ENCODE data around the gene SMTN.
"Not testable (repeated sequence)": the region's sequence is repeated elsewhere in the genome, so short reads cannot be mapped to it uniquely, and the experiment has no call there.

Gene SMTN

DNA sequence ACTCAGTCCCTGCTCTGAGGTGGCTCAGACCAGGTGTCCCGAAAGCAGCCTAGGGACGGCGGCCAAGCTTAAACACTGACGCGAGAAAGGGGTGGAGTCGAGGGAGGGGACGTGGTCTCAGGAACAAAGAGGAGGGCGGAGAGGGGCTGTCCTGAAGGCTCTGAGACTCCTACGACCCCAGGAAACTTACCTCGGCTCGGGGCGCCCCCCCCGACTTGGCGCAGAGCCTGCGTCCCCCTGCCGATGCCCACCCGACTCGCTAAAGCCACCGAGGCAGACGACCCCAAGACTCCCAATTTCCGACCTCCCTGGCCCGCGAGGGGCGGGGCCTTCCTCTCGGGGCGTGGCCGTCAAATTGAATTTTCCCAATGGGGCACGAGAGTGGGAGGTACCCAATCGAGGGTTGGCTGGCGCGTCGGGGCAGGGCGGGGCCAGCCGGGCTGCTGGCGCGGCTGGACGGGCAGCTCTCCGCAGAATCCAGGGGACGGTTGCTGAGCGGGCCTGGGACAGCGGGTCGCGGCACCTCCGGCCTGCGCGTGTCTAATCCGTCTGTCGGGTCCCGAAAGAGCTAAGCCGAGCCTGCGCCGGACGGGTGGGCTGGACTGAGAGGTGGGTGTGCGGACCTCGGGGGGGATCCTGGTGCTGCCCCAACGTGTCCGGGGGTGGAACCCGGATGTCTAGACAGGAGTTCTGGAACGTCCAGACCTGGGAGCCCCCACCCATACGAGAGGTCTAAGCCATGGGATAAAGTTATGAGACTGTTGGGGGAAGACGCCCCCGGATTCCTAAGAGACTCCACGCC lies at the start of gene SMTN:
TSS of gene SMTN (plus strand) at position 471 of the 802 bp plus-strand sequence. CDS start 1,941 bp downstream, outside the sequence.
- DNase-seq, result peak; percentile 91

DNA sequence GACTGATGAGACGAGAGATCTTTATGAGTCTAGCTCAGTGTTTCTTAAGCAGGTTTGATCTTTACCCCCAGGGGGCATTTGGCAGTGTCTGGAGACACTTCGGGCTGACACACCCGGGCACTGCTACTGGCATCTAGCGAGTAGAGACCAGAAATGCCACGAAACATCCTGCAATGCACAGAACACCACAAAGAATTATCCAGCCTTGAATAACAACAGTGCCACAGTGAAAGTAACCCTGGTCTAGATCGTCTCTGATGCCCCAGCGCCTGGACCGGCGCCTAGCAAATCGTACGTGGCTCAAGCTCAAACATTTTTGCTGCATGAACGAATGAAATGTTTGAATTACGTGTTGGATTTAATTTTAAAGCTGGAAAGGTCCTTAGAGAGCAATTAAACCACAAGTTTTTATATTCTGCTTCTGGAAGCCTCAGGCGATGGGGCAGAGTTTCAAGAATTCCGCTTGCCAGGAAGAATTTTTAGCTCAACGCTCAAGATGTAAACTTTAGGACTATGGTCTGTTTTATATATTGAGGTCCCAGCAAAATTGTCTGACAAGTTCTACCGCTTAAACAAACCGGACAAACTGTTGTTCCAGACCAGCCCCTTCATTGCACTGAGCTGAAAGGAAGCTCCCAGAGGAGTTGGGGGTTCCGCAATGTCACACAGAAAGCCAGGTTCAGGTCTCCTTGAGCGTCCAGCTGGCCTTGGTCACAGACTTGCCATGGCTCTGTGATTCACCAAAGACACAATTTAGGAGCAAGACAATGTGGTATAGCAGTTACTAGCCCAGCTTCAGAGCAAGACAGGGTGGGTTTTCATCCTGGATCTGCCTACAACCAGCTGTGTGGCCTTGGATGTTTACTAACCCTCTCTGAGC lies 44.2 kb upstream of the SMTN start:
- DNase-seq, result no peak

DNA sequence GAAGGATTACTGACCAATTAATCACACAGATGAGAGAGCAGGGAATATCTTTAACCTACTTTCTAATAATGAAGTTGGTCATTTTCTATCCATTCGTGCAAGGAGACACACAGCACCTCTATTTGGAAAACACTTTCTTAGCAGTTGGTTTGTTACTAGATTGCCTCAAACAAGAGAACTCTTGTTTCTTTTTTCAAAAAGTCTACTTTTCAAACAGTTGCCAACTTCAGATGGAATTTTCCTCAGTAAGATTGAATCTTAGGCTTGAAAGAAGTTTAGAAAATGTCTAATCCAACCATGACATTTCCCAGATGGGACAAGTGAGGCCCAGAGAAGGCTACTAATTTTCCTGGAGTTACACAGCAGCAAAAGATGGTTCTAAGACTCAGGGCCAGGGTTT lies 42.4 kb upstream of the SMTN start:
- DNase-seq, result no peak

DNA sequence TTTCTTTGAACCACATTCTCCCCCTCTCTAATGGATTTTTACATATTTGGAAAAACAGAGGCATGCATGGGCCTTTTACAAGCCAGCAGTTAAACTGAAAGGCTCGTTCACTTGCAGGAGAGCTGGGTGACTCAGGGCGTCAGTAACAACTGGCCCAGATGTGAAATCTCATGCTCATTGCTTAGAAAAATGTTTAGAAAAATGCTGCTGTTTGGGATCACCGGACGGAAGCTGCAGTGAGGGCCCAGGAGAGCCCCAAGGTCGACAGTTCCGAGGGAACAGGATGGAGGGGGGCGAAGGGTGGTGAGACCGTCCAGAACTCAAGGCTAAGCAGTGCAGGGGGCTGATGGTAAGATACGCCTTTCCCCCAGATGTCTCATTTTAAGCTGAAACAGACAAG lies 41.7 kb upstream of the SMTN start:
- DNase-seq, result no peak

DNA sequence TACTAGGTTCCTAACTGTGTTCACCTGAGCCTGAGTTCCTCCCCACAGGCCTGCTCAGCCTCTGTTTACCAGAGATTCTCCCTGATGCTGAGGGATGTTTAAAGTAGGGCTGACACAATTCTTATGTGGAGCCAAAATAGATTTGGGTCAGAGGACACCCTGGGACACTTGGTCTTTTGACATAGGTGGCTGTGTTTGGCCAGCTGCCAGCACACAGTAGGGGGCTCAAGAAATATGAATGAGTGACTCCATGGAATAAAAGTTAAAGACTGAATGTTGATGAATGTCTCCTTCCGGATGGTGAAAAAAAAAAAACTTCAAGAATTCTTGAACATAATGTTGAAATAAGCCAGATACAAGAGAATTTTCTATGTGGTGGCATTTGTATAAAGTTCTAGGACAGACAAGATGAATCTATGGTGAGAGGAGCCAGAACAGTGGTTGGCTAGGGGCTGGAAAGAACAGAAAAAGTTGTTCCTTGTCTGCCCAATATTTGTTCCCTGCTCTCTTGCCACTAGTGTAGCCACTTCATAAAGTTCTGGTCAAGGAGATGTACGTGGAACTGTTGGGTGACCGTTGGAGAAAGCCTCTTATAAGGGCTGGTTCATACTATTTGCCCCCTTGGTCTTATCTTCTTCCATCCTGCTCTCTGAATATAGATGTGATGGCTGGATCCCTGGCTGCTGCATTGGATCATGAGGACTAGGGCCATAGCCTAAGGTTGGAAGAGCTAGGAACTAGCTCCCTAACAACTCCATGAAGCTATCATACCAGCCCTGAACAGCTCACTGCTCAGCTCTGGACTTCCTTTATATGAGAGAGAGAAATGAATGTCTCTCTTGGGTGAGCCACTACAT lies 40.3 kb upstream of the SMTN start:
- DNase-seq, result no peak

DNA sequence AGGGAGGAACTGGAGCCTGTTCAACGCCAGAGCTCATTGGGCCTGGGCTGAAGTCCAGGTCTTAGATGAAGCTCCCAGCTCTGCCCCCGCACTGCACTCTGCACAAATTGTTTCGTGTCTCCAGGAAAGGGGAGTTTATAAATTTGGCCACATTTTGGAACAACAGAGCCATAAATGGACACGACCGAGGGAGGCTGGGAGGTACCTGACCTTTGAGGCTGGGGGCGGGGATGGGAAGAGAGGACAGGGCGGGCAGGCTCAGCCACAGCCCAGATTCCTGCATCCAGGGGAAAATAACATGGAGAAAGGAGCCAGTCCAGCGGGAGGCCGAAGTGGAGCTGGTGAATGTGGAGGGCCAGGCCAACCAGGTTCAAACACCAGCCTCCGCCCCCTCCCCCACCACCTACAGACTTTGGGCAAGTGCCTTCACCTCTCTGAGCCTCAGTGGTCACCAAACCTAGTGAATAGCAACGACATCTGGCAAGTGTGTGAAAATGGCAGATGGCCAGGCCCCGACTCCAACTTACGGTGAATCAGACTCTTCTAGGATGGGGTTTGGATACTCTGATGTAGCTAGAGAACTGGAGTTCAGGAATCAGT lies 36.8 kb upstream of the SMTN start:
- DNase-seq, result no peak

DNA sequence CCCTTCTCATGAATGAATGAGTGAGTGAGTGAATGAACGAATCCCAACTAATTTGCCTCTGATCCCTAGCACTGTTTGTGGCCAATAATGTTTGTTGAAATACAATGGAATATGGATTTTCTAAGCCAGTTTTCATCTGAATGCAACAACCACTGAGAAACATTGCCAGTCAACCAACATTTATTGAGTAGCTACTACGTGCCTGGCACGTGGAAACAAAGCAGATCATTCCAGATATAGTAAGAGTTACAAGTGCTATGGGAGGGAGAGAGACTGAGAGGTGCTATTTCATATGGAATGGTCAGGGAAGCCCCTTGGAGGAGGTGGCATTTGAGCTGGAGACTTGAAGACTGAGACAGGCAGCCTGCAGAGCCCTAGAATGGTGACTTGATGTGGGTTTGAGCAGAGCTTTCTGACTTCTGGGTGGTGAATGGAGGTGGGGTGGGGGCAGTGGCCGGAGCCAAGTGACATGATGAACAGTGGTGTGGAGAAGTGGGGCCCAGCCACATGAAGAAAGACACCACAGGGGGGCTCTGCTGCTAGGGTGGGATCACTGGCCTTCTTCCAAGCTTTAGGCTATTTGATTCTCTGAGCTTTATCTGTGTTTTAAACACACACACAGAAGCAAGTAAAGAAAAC lies 35.1 kb upstream of the SMTN start:
- no peak for DNase-seq

DNA sequence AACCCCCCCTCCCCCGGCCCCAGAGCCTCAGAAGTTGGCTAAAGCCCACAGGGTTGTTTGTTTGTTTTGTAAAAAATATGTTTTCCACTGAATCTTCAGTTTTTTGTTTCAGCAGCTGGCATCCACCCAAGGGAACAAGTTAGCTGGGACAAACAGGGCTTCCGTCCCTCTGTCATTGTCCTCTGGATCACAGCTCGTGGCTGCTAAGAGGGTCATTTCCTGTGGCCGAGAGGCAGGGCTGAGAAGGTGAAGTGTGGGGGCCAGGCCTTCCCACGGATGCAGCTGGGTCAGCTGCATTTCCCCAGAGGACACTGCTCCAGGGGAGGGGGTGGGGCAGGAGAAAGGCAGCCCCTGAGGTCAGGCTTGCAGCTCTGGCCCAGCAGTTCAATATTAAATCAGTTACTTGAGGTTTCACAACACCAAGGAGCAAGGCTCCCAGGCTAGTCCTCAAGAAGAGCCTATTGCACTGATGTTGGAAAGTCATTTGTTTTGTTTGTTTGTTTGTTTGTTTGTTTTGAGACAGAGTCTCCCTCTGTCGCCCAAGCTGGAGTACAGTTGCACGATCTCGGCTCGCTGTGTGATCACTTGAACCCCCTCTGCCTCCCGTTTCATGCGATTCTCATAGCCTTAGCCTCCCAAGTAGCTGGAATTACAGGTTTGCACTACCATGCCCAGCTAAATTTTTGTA lies 34.4 kb upstream of the SMTN start:
- no peak for DNase-seq

DNA sequence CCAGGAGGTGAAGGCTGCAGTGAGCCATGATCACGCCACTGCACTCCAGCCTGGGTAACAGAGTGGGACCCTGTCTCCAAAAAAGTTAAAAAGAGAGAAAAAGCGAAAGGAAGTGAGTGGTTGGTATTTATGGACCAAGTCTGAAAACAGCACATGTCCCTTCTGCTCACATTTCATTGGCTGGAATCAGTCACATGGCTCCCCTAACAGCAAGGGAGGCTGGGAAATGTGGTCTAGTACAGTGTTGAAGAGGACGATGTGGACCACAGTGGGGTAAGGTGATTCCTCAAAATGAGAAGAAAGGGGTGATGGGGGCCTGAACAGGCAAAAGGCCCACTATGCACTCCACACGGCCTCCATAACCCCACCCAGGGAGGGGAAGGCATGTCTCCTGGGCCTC lies 32.5 kb upstream of the SMTN start:
- DNase-seq, result no peak

DNA sequence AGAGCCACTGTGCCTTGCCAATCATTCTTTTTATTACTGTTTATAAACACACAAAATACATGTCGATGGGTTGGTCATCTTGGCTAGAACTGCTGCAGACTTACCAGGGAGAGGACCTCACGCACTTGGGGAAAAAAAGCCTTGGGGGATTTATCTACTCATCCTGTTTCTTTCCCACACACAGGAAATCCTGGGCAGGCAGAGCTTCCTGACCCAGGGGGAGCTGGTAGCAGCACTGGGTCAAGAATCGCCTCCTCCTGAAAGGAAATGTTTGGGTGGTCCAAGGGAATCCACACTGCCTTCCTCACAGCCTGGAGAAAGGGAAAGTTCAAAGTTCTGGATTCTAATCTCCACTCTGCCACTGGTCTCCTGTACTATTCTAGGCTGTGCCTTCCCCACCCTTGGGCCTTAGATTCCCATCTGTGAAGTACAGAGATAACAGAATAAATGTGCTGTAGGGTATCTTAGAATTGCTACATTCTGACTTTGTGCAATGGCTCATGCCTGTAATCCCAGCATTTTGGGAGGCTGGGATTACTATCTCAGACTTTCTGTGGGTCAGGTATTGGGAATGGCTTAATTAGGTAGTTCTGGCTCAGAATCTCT lies 31.2 kb upstream of the SMTN start:
- DNase-seq, result no peak

DNA sequence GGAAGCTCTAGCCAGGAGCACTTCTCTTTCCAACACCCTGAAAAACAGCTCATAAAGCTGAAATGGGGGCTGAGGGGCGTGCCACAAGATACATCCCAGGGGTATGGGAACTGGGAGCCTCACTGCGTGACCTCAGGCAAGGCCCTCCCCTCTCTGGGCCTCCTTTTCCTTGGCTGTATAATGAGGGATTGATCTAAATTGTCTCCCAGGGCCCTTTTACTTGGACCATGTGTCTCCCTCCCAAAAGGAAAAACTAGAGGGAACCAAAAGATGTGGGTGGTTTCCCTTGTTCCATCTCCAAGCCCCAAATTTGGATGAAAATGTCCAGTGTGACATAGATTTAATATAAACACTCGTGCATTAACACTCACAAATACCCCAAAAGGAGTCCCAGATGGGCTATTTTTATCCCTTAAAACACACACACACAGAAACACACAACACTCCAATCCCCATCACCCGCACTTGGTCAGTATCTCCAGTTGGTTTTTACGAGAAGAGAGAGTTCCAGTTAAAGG lies 25.9 kb upstream of the SMTN start:
- no peak for DNase-seq

DNA sequence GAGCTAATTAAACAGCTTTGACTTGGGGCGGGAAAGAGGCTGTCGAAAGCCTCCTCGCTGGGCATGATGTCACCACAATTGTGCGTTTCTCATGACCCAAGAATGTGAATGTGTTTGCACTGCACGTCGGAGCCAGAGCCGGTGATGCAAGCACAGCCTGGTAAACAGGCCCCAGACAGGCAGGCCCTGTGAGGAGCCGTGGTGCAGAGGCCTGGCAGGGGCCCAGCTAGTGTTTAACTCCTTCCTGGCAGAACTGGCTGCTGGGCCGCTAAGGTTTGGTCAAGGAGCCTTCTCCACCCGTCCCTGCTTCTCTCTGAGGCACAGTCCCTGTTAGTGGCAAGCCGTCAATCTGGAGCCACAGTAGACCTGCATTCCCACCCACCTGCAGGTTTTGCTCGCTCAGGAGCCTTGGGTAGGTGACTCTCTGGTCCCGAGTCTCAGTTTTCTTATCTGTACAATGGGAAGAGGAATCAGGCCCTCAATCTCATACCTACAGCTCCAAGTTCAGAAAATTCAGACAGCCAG lies 25.4 kb upstream of the SMTN start:
- DNase-seq, result no peak

DNA sequence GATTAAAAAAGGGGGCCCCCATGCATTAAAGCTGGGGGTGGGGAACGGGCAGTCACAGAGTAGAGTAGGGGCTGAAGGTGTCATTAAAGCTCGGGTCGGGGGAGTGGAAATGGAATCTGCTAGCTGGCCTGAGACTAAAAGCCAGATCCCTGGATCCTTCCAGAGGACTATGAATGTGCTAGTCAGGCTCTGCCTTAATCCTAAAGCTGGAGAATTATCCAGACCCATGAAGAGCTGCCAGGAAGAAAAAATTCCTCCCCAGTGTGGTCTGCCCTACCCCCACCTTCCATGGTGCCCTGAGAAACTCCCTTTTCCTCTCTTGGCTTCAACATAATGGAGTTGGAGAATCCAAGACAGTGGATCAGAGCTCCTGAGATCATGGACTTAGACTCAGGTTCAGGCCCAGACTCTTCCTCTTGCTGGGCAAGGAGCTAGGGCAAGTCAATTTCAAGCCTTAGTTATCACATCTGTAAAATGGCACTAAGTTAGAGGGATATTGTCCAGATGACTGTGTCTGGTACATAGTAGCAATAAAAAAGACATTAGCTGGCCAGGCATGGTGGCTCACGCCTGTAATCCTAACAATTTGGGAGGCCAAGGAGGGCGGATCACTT lies 24.0 kb upstream of the SMTN start:
- no peak for DNase-seq

DNA sequence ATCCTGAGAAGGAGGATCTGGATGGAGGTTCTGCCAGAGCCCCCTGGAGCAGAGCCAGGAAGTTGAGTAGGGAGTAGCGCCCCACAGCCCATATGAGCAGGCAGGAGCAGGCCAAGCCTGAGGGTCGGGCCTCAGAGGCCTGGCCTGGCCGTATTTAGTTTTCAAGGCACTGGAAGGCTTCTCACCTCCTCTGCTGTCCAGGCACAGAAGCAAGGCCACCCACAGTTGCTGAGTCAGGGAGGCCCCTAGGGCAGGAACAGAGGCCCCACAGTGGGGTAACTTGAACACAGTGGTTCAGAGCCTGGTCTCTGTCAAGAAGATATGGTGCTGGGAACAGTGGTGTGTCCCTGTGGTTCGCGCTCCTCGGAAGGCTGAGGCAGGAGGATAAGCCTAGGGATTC lies 21.5 kb upstream of the SMTN start:
- DNase-seq, result not testable (repeated sequence)

DNA sequence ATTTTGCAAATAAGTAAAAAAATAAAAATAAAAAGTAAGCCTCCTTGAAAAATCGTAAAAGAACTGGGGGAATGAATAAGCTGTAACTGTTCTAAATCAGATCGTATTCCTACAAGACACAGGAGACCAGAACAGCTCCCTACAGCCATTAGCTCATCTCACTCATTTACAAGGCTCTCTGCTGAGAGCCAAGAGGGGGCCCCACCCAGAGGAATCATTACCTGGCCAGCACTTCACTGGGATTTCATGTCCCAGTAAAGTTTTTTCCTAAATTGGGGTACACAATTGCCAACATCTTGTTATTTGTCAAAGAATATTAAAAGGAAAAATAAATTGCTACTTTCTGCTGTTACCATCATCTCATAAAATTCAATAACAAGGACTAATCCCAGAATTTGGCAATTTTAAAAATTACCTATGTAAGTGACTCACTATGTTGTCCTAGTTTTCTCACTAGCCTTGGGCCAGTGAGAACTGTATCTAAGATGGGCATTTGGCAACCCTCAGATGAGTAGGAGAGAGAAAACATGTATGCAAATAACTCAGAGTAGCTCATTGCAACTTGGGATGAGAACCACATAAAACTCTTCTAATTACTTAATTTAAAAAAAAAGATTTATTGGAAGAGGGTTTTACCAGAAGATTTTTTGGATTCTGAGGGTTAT lies 18.4 kb upstream of the SMTN start:
- DNase-seq, result no peak

DNA sequence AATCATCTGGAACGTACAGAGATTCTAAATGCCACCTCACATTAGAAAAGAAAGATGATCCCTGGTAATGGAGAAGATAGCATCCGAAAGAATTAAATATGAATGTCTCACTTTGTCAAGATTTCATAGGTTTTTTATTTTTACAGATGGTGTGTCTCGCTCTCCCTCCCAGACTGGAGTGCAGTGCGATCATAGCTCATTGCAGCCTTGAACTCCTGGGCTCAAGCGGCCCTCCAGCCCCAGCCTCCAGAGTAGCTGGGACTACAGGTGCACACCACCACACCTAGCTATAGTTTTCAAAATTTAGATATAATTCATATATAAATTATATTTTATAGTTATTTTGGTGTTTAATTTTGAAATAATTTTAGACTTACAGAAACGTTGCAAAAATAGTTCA lies 16.7 kb upstream of the SMTN start:
- no peak for DNase-seq

DNA sequence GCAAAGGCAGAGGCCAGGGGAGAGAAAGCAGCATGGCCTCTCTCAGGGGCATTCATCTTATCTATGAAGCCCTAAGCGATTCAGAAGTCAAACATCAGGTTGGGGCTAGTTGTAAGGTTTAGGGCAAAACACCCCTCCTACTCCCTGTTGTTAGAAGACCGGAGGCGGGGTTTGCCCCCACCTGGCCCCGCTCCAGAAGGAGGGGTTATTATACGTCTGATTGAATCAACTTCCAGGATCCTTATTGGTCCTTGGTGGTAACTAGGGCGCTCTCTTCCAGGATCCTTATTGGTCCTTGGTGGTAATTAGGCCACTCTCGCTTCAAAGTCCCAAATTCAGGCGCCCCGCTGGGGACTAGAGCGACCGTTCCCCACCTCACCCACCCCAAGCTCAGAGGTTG lies 12.1 kb upstream of the SMTN start:
- no peak for DNase-seq

DNA sequence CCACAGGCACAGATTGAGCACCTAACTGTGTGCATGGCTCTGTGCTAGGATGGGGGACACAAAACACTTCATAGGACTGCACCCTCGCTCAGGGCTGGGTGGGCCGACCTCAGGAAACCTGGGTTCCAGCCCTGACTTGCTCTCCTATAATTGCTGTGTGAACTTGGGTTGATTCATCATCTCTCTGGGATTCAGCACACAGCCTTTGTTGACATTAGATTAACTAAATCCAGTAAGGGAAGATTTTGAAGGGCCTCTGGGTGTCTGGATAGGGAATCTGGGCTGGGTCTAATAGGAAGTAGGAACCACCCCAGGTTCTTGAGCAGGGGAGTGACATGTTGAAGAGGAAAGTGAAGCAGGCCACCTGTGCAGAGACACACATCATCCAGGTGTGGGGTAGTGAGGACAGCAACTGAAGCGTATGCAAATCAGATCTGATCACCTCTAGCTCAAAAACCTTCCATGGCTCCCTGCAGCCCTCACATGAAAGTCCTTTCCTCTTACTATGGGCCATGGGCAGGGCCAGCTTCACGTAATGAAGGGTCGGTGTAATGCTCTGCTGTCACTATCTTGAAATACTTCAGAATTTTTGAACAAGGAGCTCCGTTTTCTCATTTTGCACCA lies 11.3 kb upstream of the SMTN start:
- DNase-seq, result not testable (repeated sequence)

DNA sequence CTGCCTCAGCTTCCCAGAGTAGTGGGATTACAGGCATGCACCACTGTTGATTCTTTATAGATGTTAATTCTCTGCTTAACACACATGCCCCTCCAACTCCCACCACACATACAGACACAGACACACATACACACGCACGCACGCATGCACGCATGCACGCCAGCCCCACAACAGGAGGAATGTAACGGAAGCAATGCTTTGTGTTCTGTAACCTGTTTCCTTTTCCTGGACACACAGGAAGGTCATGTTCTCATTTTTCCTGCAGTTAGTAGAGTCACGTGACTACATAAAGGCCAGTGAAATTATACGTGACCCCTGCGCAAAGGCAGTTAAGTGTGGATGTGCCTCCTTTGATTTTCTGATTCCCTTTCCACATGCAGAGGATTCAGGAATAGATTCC lies 8.0 kb upstream of the SMTN start:
- DNase-seq, result not testable (repeated sequence)

All from hematopoietic multipotent progenitor cell treated with erythropoietin and hydrocortisone succinate and interleukin-3 and kit ligand, for 8 days (in vitro differentiated cells).